GM12878 (cell line): Measurements from ENCODE around the gene CSHL1. TPM values are rescaled to one million over a fixed set of nuclear protein-coding genes. Genes with fewer than 3 reads are reported as not detected.

ENCODE experiments used
- ATAC-seq: fragments of 200-7000 bp; cut with Tn5 transposase; 3 replicates; pipeline ENCODE4 v1.9.1; 2020; ENCODE audit warnings: mild to moderate bottlenecking, moderate library complexity
- Bru-seq: library from RNA; stranded (reverse); fragments of 400-500 nt; gene quantifications from one replicate; lab custom pipeline; 2021; lab: Mats Ljungman, UMichigan
- BruChase-seq, 2 experiments: library from RNA; stranded (reverse); fragments of 400-500 nt; gene quantifications; one replicate each; lab custom pipeline; 2021; lab: Mats Ljungman, UMichigan
- BruUV-seq: library from RNA; stranded (reverse); fragments of 400-500 nt; replicated peaks from 2 replicates; lab custom pipeline; 2021; lab: Mats Ljungman, UMichigan
- CTCF ChIA-PET: fragments of 300-600 bp; sonication (Branson Sonifier 250); formaldehyde crosslinking; extraction: SDS; loops from one replicate; lab custom pipeline; 2021; ENCODE audit warnings: inconsistent platforms; lab: Yijun Ruan, JAX
- POLR2A ChIA-PET: fragments of 350-600 bp; formaldehyde crosslinking; extraction: SDS; loops from one replicate; lab custom pipeline; 2021; ENCODE audit warnings: inconsistent platforms; lab: Charles Lee
- RAD21 ChIA-PET: fragments of 300-600 bp; sonication (Branson Sonifier 250); formaldehyde crosslinking; loops from one replicate; lab custom pipeline; 2023; ENCODE audit warnings: antibody characterized with exemption; ENCODE audit not compliant: unreplicated experiment; lab: Charles Lee
- SMC1A ChIA-PET: fragments of 300-600 bp; sonication (Branson Sonifier 250); formaldehyde crosslinking; loops from one replicate; lab custom pipeline; 2023; ENCODE audit not compliant: unreplicated experiment, uncharacterized antibody; lab: Charles Lee
- DNase-seq: peaks from one replicate; pipeline ENCODE4 v3.0.0-alpha.2; 2011; ENCODE audit warnings: low read depth, low spot score
- FAIRE-seq: peaks from 3 replicates; lab custom pipeline; 2011; peaks lifted over from hg19 to GRCh38; lab: Jason Lieb, UNC
- H2AFZ ChIP-seq: 2 replicates; pipeline ENCODE4 v1.6.0; 2011; ENCODE audit warnings: low read depth, low read length, control low read depth; ENCODE audit not compliant: control insufficient read depth
- H3K27ac ChIP-seq: 2 replicates; pipeline ENCODE4 v1.5.1; 2011; ENCODE audit warnings: control low read depth; ENCODE audit not compliant: control insufficient read depth, insufficient read depth
- H3K27me3 ChIP-seq, 2 experiments: replicated peaks in 1 of 2; 2 replicates each; pipeline versions ENCODE4 v1.6.0 to v1.6.1; 2011; ENCODE audit warnings: low read length in 1 of 2; ENCODE audit not compliant: control insufficient read depth in 2 of 2, insufficient read depth in 2 of 2
- H3K36me3 ChIP-seq, 2 experiments: 2 replicates each; pipeline ENCODE4 v1.5.1; 2011; ENCODE audit warnings: low read length in 1 of 2; ENCODE audit not compliant: control insufficient read depth in 2 of 2, insufficient read depth in 2 of 2
- H3K4me1 ChIP-seq: 2 replicates; pipeline ENCODE4 v1.6.1; 2011; ENCODE audit warnings: mild to moderate bottlenecking, low read length, moderate library complexity, mixed read lengths; ENCODE audit not compliant: control insufficient read depth, insufficient read depth
- H3K4me2 ChIP-seq: 2 replicates; pipeline ENCODE4 v1.6.0; 2011; ENCODE audit warnings: control low read depth; ENCODE audit not compliant: control insufficient read depth, insufficient read depth
- H3K4me3 ChIP-seq: fragments of 200-600 bp; sonication (generic); 2 replicates; pipeline ENCODE4 v1.5.1; 2016
- H3K79me2 ChIP-seq: 2 replicates; pipeline ENCODE4 v1.6.0; 2011; ENCODE audit warnings: low read length; ENCODE audit not compliant: control insufficient read depth, insufficient read depth
- H3K9ac ChIP-seq: 2 replicates; pipeline ENCODE4 v1.8.0; 2011; ENCODE audit warnings: low read length, control low read depth, mixed read lengths; ENCODE audit not compliant: control insufficient read depth, insufficient read depth
- H3K9me3 ChIP-seq: replicated peaks from 3 replicates; pipeline ENCODE4 v1.5.1; 2011; ENCODE audit warnings: mild to moderate bottlenecking, low read length; ENCODE audit not compliant: control insufficient read depth, insufficient read depth
- H4K20me1 ChIP-seq: 2 replicates; pipeline ENCODE4 v1.6.0; 2011; ENCODE audit not compliant: control insufficient read depth, insufficient read depth
- CEBPB ChIP-seq, 2 experiments: fragments of 150-350 bp in 1 of 2; IDR thresholded peaks; 2 replicates each; pipeline ENCODE4 v1.6.1; 2012 to 2014; ENCODE audit warnings: low read depth in 2 of 2, low read length in 2 of 2, borderline replicate concordance in 1 of 2, inconsistent platforms in 1 of 2
- SIN3A ChIP-seq: IDR thresholded peaks from 2 replicates; pipeline ENCODE4 v1.6.1; 2012; ENCODE audit warnings: low read depth, low read length, improper control_type of control experiment
- SMAD1 ChIP-seq: fragments of 450-650 bp; IDR thresholded peaks from 2 replicates; pipeline ENCODE4 v1.6.1; 2018; ENCODE audit warnings: mild to moderate bottlenecking, low read depth; ENCODE audit not compliant: partially characterized antibody
- TAF1 ChIP-seq: IDR thresholded peaks from 2 replicates; pipeline ENCODE4 v1.6.1; 2011; ENCODE audit warnings: mild to moderate bottlenecking, low read depth, low read length, borderline replicate concordance
- ZNF217 ChIP-seq: fragments of 450-650 bp; IDR thresholded peaks from 2 replicates; pipeline ENCODE4 v1.6.1; 2017; ENCODE audit warnings: antibody characterized with exemption, mild to moderate bottlenecking
- WGBS: methylation state at CpG from one replicate; pipeline ENCODE4 v1.1.6; 2016; ENCODE audit warnings: low lambda C conversion rate; ENCODE audit not compliant: insufficient replicate concordance, insufficient coverage; ENCODE audit errors: missing lambda C conversion rate; 5-methylcytosine and 5-hydroxymethylcytosine counted together
- in situ Hi-C: fragments of 300-500 bp; cut with MboI; formaldehyde crosslinking; loops from 9 replicates; pipeline ENCODE4 v1.14.3; 2018; ENCODE audit warnings: mixed read lengths
- intact Hi-C: fragments of 100-400 bp; cut with micrococcal nuclease; formaldehyde crosslinking; loops from one replicate; pipeline ENCODE4 v1.14.2; 2022; ENCODE audit not compliant: unreplicated experiment
- long read RNA-seq, 2 experiments: library from polyadenylated mRNA; unstranded; transcript quantifications; one replicate each; pipeline ENCODE4 v2.0.0, GENCODE V29; 2019 to 2020
- polyA minus RNA-seq, 3 experiments: library from RNA; depleted of rRNA, polyadenylated mRNA; stranded (reverse); fragments of >200 nt; gene quantifications; 2 replicates each; pipeline ENCODE4 v1.2.3, GENCODE V29; 2011
- polyA plus RNA-seq, 11 experiments: library from polyadenylated mRNA; depleted of rRNA in 4 of 11; unstranded in 6 of 11; stranded (reverse) in 5 of 11; fragments of >200 nt; fragmentation: Nextera tagmentation in 4 of 11; fragmentation: Illumina TruSeq in 1 of 11; extraction: Ambion mirVana in 4 of 11; extraction: Trizol in 1 of 11; gene quantifications; 1 replicate in 1 of 11; 2 replicates in 10 of 11; pipeline versions ENCODE4 v1.2.1 to v1.2.3, GENCODE V29; 2011 to 2016; ENCODE audit warnings: inconsistent platforms in 2 of 11, missing spikeins in 2 of 11, low read depth in 1 of 11
- total RNA-seq, 4 experiments: library from RNA; depleted of rRNA in 3 of 4; stranded (reverse); fragments of >200 nt in 3 of 4; fragmentation: Illumina TruSeq in 1 of 4; extraction: Trizol in 1 of 4; gene quantifications; 2 replicates each; pipeline versions ENCODE4 v1.2.1 to v1.2.3, GENCODE V29; 2013 to 2021
- TF ChIP-seq, protein P1 (sequence below): fragments of 450-650 bp; formaldehyde crosslinking; IDR thresholded peaks from 2 replicates; pipeline ENCODE4 v1.4.0; 2020; ENCODE audit warnings: mild to moderate bottlenecking, moderate library complexity

CSHL1 gene
- not detected in 2 replicates for total RNA-seq (2013; cell fraction: nucleolus; rRNA removed)
- total RNA-seq (2014; rRNA removed) (not detected in 2 replicates), total RNA-seq (2014; rRNA removed; fragmentation: Illumina TruSeq; extraction: Trizol) (not detected in 2 replicates), total RNA-seq (2021) (not detected in 2 replicates), polyA plus RNA-seq (2011; rRNA removed) (not detected in 2 replicates), polyA plus RNA-seq (2014; fragmentation: Illumina TruSeq; extraction: Trizol) (not detected in 2 replicates), polyA plus RNA-seq (2014; fragmentation: Nextera tagmentation; extraction: Ambion mirVana) (not detected), polyA plus RNA-seq (2014; rRNA removed) (not detected in 2 replicates), polyA plus RNA-seq (2016; fragmentation: Nextera tagmentation; extraction: Ambion mirVana) (not detected), polyA minus RNA-seq (2011; rRNA and poly(A)+ RNA removed) (not detected in 2 replicates), Bru-seq, nascent RNA (not detected), BruChase-seq, experiment 1, labeled RNA remaining after a 6-hour chase (not detected), BruChase-seq, experiment 2, labeled RNA remaining after a 2-hour chase (not detected)
- not detected for polyA plus RNA-seq (2011; ENCODE audit: low read depth)
- not detected in 2 replicates for polyA plus RNA-seq (2011; cell fraction: cytosol; rRNA removed)
- polyA plus RNA-seq (2011; cell fraction: nucleus; rRNA removed), result not detected in 2 replicates
- polyA plus RNA-seq (2012), result not detected in 2 replicates
- not detected in 2 replicates for polyA minus RNA-seq (2011; cell fraction: cytosol; rRNA and poly(A)+ RNA removed)
- not detected in 2 replicates for polyA minus RNA-seq (2011; cell fraction: nucleus; rRNA and poly(A)+ RNA removed)
- long read RNA-seq, experiment 1, result 0 reads
- long read RNA-seq, experiment 2, result 0 reads

DNA sequence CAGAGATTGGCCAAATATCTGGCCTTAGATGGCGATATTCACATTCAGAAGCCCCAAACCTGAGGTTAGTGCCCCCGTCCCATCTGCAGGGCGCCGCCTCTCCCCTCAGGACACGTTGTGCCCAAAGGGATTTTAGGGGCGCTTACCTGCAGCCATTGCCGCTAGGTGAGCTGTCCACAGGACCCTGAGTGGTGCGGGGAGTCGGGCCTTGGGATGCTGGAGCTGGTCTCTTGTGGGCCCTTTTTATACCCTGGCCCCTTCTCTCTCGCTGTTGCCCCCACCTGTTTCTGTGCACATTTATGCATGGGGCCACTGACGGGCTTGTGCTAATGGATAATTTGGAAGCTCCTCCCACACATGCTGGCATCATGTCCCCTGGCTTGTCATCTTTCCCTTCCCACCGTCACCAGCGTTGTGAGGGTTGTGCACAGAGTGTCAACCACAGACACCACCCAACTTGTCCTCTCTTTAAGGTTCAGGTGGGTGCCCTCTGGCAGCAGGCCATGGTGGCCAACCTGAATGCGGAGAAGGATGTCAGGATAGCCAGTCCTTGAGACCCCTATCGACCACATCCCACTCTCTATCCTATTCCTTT lies at the start of gene CSHL1:
Gene CSHL1, minus strand, starts transcription at position 218 of the 595 bp plus-strand sequence. Its CDS starts 62 bp downstream, at position 156.
- Histone ChIP-seq H3K4me2 (no peak within 1 kb of the TSS), H2AFZ (no peak within 1 kb of the TSS), H3K4me3 (no peak within 1 kb of the TSS), H4K20me1 (no peaks in the 10 kb centered on the region), H3K27ac (no peak within 1 kb of the TSS), H3K9ac (no peak within 1 kb of the TSS), H3K79me2 (no peaks in the 10 kb centered on the region), H3K36me3 (no peaks in the 10 kb centered on the region), H3K4me1 (peaks cover 4% of the 10 kb centered on the region), H3K9me3 (no peaks in the 10 kb centered on the region), H3K27me3 (peaks cover 0 to 2% of the 10 kb centered on the region in 2 experiments; a peak in 2 of 4 replicates)
- SMC1A ChIA-PET, result interaction anchor here (0.5 to 2.6 kb wide), 17 partner anchors 10 to 691 kb away, joined by 3 to 18 read pairs (median 4); partner anchors contain the start of gene ICAM2
- FAIRE-seq (no peak), ATAC-seq (no peak), DNase-seq (no peak)
- BruUV-seq, result no TSS peak
- CTCF ChIA-PET, result interaction anchor here (0.6 to 17.4 kb wide), 23 partner anchors 8 to 371 kb away, joined by 3 to 481 read pairs (median 6); partner anchors contain the start of genes ERN1 and ICAM2
- 47% methylated on average over 15 of the region's 15 CpGs for WGBS
- in situ Hi-C loops (no loop called here), intact Hi-C loops (loop anchor here (2.0 kb wide), 1 partner anchor 222 kb away; no protein-coding TSS in a partner anchor)
- no peak for TF ChIP-seq TAF1
- TF ChIP-seq SMAD1, result no peak
- TF ChIP-seq, protein P1, sequence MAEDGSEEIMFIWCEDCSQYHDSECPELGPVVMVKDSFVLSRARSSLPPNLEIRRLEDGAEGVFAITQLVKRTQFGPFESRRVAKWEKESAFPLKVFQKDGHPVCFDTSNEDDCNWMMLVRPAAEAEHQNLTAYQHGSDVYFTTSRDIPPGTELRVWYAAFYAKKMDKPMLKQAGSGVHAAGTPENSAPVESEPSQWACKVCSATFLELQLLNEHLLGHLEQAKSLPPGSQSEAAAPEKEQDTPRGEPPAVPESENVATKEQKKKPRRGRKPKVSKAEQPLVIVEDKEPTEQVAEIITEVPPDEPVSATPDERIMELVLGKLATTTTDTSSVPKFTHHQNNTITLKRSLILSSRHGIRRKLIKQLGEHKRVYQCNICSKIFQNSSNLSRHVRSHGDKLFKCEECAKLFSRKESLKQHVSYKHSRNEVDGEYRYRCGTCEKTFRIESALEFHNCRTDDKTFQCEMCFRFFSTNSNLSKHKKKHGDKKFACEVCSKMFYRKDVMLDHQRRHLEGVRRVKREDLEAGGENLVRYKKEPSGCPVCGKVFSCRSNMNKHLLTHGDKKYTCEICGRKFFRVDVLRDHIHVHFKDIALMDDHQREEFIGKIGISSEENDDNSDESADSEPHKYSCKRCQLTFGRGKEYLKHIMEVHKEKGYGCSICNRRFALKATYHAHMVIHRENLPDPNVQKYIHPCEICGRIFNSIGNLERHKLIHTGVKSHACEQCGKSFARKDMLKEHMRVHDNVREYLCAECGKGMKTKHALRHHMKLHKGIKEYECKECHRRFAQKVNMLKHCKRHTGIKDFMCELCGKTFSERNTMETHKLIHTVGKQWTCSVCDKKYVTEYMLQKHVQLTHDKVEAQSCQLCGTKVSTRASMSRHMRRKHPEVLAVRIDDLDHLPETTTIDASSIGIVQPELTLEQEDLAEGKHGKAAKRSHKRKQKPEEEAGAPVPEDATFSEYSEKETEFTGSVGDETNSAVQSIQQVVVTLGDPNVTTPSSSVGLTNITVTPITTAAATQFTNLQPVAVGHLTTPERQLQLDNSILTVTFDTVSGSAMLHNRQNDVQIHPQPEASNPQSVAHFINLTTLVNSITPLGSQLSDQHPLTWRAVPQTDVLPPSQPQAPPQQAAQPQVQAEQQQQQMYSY (CRISPR knock-in tag), result no peak
- no peak for TF ChIP-seq CEBPB (IDR thresholded peaks at IDR 0.05; ENCODE audit: borderline replicate concordance in 1 of 2, low read depth in 2 of 2, low read length in 2 of 2)
- no peak for TF ChIP-seq SIN3A
- TF ChIP-seq ZNF217, result no peak
- RAD21 ChIA-PET, result interaction anchor here (0.7 to 4.4 kb wide), 13 partner anchors 11 to 370 kb away, joined by 3 to 34 read pairs (median 3); partner anchors contain the start of gene ICAM2
- POLR2A ChIA-PET, result no interaction called here
